Measurements from ENCODE around the gene MOCS2.
A peak's percentile ranks its signal among the peaks of the same experiment; 100 is the strongest.

MOCS2 gene

GRCh38 chr5:53092242-53092641 lies 17.3 kb downstream of the MOCS2 start:
- Mint-ChIP-seq H3K27me3 (ENCODE audit: low read depth, poor library complexity) (no peaks in the 10 kb centered on the region), H3K4me3 (no peak overlapping the region), H3K4me1 (no peaks in the 10 kb centered on the region), H3K36me3 (ENCODE audit: low read depth) (peaks cover 5% of the 10 kb centered on the region), H3K9me3 (no peaks in the 10 kb centered on the region), H3K27ac (no peak overlapping the region)
- no peak for TF ChIP-seq CTCF (IDR thresholded peaks at IDR 0.05)
- DNase-seq = no peak

- no peaks in the 10 kb centered on the region for H3K36me3 Mint-ChIP-seq (ENCODE audit: low read depth)
- TF ChIP-seq CTCF (IDR thresholded peaks at IDR 0.05) = no peak
- H3K9me3 Mint-ChIP-seq = no peaks in the 10 kb centered on the region
- H3K4me1 Mint-ChIP-seq = no peaks in the 10 kb centered on the region
- DNase-seq = no peak
- peak overlapping the region; percentile 76 for H3K27ac Mint-ChIP-seq
- H3K4me3 Mint-ChIP-seq = no peak overlapping the region
- no peaks in the 10 kb centered on the region for H3K27me3 Mint-ChIP-seq (ENCODE audit: low read depth, poor library complexity)
Observed at GRCh38 chr5:53091289-53091688, 18.3 kb downstream of the MOCS2 start.

GRCh38 chr5:53090229-53090628 lies 19.3 kb downstream of the MOCS2 start:
- no peak overlapping the region for H3K27ac Mint-ChIP-seq
- H3K27me3 Mint-ChIP-seq (ENCODE audit: low read depth, poor library complexity) = no peaks in the 10 kb centered on the region
- DNase-seq = no peak
- no peak overlapping the region for H3K4me3 Mint-ChIP-seq
- H3K4me1 Mint-ChIP-seq = no peaks in the 10 kb centered on the region
- TF ChIP-seq CTCF (IDR thresholded peaks at IDR 0.05) = no peak
- H3K9me3 Mint-ChIP-seq = no peaks in the 10 kb centered on the region
- H3K36me3 Mint-ChIP-seq (ENCODE audit: low read depth) = no peaks in the 10 kb centered on the region

- no peaks in the 10 kb centered on the region for H3K27me3 Mint-ChIP-seq (ENCODE audit: low read depth, poor library complexity)
- H3K4me1 Mint-ChIP-seq = no peaks in the 10 kb centered on the region
- H3K4me3 Mint-ChIP-seq = no peak overlapping the region
- no peak overlapping the region for H3K27ac Mint-ChIP-seq
- TF ChIP-seq CTCF (IDR thresholded peaks at IDR 0.05) = no peak
- H3K36me3 Mint-ChIP-seq (ENCODE audit: low read depth) = no peaks in the 10 kb centered on the region
- H3K9me3 Mint-ChIP-seq = no peaks in the 10 kb centered on the region
- DNase-seq = no peak
Observed at GRCh38 chr5:53089481-53089991, 20.0 kb downstream of the MOCS2 start.

- Mint-ChIP-seq H3K9me3 (no peaks in the 10 kb centered on the region), H3K4me3 (no peak overlapping the region), H3K27ac (no peak overlapping the region), H3K36me3 (ENCODE audit: low read depth) (no peaks in the 10 kb centered on the region), H3K4me1 (peaks cover 5% of the 10 kb centered on the region), H3K27me3 (ENCODE audit: low read depth, poor library complexity) (no peaks in the 10 kb centered on the region)
- TF ChIP-seq CTCF (IDR thresholded peaks at IDR 0.05) = no peak
- DNase-seq = no peak
Observed at GRCh38 chr5:53087621-53088121, 21.9 kb downstream of the MOCS2 start.

- no peak for TF ChIP-seq CTCF (IDR thresholded peaks at IDR 0.05)
- no peaks in the 10 kb centered on the region for H3K36me3 Mint-ChIP-seq (ENCODE audit: low read depth)
- H3K4me1 Mint-ChIP-seq = peaks cover 5% of the 10 kb centered on the region
- no peak for DNase-seq
- no peak overlapping the region for H3K4me3 Mint-ChIP-seq
- no peaks in the 10 kb centered on the region for H3K27me3 Mint-ChIP-seq (ENCODE audit: low read depth, poor library complexity)
- H3K9me3 Mint-ChIP-seq = no peaks in the 10 kb centered on the region
- no peak overlapping the region for H3K27ac Mint-ChIP-seq
Observed at GRCh38 chr5:53087171-53087570, 22.4 kb downstream of the MOCS2 start.

Measured in nephron progenitor cell (in vitro differentiated cells).